Glomerular visceral epithelial cell (primary cell): ENCODE results near the gene KMT5B.

Source experiments
- DNase-seq: peaks from one replicate; pipeline ENCODE4 v3.0.0-alpha.2; 2016; ENCODE audit errors: extremely low spot score

The KMT5B gene

DNA sequence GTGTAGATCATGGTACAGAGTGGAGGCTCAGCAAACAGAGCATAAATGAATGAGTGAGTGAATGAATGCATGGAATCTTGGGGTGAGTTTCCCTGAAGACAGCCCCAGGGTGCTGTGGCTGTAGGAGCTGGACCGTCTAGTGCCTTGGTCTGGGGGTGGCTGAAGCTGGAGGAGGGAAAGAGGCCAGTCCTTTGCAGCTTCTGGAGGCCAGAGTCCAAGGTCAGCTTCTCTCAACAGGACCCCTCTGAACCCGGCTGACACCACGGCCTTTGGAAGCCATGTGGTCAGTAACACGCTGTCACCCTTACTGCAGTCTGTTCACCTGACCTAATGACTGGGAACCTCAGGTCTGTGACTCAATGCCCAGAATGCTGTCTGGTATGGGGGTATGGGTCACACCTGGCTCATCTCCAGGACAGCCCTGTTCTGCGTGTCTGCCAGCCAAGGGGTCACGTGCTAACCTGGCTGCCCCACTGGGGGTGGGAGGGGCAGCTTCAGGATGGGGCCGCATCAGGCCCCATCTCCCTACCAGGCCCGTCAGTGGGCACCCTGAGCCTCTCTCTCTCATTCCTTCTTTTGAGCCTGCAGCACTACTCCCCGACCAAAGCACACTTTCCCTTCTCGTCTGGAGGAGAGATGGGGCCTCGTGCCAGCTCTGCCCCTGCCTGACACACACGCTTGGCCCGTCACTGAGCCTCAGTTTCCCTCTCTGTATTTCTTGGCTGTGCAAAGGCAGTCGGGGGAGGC is 67.8 kb downstream of the KMT5B start:
- peak; percentile 62 for DNase-seq

DNA sequence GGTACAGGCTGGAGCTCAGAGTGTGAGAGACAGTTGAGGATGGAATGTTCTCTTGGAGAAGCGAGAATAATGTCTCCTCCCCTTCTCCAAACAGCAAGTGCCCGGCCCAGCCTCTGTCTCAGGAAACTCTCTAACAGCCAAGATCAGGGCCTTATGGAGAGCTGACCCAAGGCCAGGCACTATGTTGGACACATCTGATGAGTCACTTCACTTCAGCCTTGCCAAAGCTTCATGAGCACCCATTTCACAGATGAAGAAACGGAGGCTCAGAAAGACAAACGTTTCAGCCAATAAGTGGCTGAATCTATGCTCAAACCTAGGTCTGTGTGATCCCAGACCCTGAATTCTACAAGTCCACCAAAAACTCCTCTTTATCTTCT is 69.8 kb downstream of the KMT5B start:
- no peak for DNase-seq

DNA sequence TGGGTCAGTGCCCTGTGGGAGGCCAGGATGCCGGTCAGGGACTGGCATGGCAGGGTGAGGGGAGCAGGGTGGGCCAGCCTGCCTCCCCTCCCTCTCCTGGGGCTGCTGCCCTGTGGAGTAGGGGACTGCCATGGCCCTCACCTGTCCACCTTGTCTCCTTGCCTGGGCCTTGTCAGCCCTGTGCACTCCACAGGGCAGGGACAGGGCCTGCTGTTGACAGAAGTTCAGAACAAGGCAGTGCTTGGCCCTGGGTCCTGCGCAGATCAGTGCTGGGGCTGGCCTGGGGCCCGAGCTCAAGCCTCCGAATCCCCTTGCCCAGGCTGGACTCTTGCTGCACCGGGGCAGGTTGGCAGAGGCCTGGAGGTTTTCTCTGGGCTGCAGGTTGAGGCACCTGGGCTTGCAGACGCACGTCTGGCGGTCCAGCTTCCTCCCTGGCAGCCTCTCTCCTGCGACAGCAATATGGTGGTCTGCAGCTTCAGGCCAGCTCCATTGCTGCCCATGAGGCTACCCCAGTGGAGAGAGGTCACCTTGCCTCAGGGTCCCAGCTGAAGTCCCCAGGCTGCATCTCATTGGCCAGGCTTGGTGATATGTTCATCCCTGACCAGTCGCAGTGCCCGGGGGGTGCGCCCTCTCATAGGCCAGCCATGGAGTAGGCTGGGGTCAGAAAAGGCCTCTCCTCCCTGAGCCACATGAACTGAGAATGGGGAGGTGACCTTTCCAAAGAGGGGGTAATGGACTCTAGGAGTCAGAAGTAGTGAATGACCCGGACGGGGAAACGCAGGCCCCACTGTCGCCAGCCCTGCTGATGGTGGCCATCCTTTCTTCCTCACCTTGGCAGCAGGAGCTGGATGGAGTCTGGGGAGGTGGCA is 70.4 kb downstream of the KMT5B start:
- no peak for DNase-seq

DNA sequence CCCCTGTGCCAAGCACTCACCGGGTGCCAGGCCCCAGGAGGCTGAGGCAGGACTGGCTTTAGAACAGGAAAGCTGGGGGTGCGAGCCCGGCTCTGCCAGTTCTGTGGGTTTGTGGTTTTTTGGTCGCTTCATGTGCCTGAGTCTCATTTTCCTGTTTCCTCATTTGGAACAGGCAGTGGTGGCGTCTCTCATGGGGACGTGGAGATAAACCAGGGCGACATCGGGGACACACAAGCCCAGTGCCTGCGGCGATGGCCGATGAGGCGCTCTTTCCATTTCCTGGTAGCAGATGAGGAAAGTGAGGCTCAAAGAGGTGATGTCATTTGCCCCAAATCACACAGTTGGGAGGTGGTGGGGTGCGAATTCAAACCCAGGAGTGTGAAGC is 71.1 kb downstream of the KMT5B start:
- DNase-seq, result peak; percentile 27

DNA sequence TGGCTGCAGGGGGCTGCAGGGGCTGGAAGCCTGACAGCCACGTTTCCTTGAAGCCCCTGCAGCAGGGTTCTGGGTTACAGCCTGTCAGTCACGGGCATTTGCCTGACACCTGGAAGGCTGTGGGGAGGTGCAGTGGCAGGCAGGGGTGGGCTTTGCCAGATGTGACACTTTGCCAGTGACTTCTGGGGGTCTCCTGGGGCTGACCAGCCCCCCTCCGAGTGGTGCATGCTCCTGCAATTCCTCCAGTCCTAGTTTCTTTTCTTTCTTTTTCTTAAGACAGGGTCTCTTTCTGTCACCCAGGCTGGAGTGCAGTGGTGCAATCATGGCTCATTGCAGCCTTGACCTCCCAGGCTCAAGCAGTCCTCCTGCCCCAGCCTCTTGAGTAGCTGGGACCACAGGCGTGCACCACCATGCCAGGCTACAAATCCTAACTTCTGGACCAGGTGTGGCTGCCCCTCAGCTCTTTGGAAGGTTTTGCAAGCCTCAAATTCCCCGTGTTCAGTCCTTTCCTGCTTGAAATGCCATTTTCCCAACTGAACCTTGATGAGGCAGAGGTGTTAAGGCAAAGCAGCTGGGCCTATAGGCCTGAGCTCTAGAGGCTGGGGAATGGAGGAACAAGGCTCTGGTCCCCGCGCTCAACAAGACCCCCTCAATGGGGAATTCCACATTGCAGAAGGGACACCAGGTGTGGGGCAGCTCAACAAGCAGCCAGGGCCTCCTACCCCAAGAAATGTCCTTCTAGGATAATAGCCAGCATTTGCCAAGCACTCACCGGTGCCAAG is 71.7 kb downstream of the KMT5B start:
- no peak for DNase-seq

DNA sequence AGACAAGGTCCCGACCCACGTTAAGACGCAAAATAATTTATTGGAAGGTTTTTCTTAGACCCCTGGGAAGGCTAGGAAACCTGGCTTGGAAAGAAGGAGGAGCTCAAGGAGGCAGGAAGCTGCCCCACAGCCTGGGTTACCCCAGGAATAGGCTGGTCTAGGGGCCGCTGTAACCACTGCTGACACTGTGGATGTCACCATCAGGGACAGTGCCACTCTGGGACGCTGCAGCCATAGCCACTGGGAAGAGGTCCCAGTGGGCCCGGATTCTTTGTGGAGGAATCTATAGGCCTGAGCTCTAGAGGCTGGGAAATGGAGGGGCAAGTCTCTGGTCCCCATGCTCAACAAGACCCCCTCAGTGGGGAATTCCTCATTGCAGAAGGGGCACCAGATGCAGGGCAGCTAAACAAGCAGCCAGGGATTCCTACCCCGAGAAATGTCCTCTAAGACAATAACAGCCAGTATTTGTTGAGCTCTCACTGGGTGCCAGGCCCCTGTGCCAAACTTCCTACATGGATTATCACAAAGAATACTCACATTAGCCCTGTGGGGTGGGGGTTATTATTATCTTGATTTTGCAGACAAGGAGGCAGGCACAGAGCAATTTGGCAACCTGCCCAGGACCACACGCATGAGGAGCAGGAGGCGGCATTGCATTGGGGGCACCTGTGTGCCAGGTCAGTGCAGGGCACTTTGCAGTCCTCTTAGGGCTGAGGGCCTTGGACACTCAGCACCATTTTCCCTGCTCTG is 72.4 kb downstream of the KMT5B start:
- DNase-seq, result no peak

- no peak for DNase-seq
Observed at GRCh38 chr11:68138237-68138636, 74.9 kb downstream of the KMT5B start.

DNA sequence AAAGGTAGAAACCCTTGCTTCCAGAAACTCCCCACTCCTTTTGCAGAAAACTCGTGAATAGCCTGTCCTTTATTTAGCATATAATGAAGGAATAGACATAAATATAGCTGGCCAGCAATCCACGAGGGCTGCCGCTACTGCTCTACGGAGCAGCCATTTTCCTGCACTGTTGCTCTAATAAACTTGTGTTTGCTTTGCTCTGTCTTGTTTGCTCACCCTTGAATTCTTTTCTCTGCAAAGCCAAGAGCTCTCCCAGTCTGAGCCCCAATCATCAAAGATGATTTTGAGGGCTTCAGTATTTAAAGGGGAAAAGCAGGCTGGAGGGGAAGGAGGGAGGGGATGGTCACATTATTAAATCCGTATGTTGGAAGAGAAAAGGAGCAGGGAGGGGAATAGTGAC is 75.3 kb downstream of the KMT5B start:
- DNase-seq, result no peak

DNA sequence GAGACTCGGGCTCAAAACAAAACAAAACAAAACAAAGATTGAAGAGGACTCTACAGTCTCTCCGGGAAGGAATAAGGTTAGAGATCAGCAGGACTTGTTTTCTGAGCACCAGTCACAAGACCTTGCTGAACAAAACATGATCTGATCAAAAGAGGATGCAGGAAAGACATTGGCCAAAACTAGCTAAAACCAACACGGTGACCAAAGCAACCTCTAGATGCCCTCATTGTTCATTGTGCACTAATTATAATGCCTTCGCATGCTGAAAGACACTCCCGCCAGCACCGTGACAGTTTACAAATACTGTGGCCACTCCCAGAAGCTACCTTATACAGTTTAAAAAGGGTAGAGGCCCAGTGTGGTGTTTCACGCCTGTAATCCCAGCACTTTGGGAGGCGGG is 76.2 kb downstream of the KMT5B start:
- DNase-seq, result no peak

DNA sequence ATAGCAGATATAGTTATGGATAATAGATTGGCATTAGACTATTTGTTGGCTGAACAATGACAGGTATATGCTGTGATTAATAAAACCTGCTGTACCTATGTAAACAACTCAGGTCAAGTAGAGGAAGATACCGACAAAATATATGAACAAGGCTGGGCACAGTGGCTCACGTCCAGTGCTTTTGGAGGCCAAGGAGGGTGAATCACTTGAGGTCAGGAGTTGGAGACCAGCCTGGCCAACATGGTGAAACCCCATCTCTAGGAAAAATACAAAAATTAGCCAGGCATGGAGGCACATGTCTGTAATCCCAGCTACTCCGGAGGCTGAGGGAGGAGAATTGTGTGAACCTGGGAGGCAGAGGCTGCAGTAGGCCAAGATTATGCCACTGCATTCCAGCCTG is 77.9 kb downstream of the KMT5B start:
- DNase-seq, result no peak

- DNase-seq, result no peak
Observed at GRCh38 chr11:68133761-68134160, 79.3 kb downstream of the KMT5B start.

GRCh38 chr11:68130121-68130520 is 83.0 kb downstream of the KMT5B start:
- DNase-seq, result no peak

GRCh38 chr11:68128682-68129327 is 84.3 kb downstream of the KMT5B start:
- no peak for DNase-seq

- DNase-seq, result no peak
Observed at GRCh38 chr11:68127714-68128681, 85.1 kb downstream of the KMT5B start.

- no peak for DNase-seq
Observed at GRCh38 chr11:68125164-68125563, 87.9 kb downstream of the KMT5B start.

GRCh38 chr11:68122936-68123539 is 90.1 kb downstream of the KMT5B start:
- no peak for DNase-seq

DNA sequence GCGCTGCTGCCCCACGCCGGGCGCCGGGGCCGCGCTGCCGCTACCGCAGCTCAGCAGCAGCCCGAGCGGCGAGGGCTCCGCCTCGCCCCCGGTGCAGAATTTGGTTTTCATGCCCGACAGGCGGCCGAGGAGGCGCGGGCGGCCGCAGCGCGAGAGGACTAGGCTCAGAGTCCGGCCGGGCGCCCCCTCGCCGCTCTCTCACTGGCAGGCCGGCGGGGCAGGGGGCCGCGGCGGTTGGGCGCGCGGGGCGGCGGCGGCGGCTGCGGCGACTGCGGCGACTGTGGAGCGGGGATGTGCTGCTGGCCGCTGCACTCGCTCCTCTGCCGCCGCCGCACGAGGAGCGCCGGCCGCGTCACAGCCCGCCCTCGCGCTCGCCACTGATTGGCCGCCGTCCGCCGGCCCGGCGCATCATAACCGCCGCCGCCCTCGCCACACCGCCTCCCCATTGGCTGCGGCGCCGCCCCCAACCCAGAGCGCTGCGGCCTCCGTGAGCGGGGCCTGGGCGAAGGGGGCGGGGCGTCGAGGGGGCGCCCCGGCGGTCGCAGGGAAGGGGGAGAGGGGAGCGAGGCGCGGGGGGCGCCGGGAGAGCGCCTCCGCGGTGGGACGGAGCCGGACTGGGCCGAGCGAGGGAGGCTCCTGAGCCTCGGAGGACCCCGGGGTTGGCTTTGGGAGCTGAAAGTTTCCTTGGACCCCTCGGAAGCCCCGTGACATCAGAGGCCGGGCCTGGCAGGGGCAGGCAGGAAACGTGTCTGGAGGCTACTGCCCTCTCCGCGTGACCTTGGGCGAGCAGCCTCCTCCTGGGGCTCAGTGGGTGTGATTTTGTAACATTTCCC is 91.8 kb downstream of the KMT5B start, which contains the start of gene CHKA:
Gene CHKA, minus strand, starts transcription at position 322 of the 833 bp plus-strand sequence. Its CDS starts 211 bp downstream, at position 111.
- peak; percentile 92 for DNase-seq

DNA sequence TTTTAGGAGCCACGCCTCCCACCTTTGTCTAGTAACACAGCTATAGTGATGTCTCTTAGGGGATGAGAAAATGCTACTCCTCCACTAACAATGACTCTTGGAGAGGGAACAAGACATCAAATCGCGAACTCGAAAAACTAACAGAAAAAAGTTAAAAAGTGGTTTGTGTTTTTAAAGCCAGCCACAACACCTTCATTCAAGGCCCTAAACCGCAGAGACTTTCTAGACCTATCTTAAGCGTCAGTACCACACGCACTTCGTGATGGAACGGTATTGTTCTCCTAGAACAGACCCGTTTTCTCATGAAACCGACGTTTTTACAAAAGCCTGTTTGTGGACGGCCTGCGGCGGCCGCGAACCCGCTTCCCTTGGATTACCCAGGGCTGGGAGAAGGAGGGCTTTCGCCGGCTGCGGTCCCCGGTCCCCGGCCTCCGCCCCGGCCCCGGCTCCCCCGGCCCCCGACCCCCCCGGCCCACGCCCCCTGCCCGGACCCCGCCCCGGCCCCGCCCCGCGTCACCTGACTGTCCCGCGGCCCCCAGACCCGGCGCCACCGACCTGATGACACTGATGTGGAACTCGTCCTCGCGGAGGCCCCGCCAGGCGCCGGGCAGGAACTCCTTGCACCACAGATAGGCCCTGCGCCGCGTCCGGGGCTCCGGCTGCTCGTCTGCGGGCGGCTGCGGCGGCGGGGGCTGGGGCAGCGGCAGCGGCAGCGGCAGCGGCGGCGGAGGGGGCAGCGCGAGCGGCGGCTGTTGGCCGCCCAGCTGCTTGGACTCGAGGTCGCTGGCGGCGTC is 92.6 kb downstream of the KMT5B start:
- peak; percentile 27 for DNase-seq
